Measurements from ENCODE around the gene TMEM231.
A peak's percentile ranks its signal among the peaks of the same experiment; 100 is the strongest.
"Not testable (repeated sequence)": the region's sequence is repeated elsewhere in the genome, so short reads cannot be mapped to it uniquely, and the experiment has no call there.

The TMEM231 gene

DNA sequence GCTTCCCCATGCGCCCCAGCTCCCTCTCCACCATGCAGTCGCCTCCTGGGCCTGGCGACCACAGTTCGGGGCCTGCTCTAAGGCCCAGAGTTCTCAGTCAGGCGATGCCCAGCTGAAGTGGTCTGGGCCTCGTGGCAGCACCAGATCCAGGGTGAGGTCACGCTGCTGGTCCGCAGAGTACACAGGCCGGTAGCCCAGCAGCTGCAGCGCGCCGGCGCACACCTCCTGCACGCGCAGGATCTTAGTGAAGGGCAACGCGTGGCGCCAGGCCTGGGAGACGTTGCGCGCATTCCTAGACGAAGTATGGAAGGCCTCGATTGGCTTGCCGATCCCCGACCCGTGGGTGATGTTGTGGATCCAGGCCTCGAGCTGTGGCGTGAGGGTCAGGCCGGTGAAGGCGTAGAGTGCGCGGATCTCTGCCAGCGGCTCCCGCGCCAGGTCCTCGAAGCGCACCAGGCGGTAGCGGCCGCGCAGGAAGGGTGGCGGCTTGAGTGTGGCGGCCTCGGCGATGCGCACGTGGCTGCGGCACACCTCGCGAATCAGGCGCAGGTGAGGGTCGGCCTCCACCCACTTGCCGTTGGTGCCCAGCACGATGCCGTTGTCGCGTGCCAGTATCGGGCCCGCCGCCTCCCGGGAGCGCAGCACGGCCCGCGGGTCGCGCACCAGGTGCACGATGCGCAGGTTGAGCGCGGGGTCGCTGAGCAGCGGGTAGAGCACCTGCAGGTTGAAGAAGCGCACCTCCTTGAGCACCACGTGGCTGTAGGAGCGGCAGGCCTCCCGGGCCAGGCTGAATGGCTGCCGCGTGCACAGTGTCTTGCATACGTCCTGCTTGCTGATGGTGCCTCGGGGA, 26.8 kb downstream of the TMEM231 start:
- Histone ChIP-seq H3K36me3 (ENCODE audit: control insufficient read depth, insufficient read depth, low read length) (no peaks in the 10 kb centered on the region), H3K27ac (ENCODE audit: low read depth, low read length) (no peak overlapping the region), H3K27me3 (ENCODE audit: control insufficient read depth, insufficient read depth, low read length) (no peaks in the 10 kb centered on the region), H3K9ac (ENCODE audit: low read length) (no peak overlapping the region), H3K9me3 (ENCODE audit: control insufficient read depth, insufficient read depth, low read depth, low read length) (no peaks in the 10 kb centered on the region), H3K4me1 (ENCODE audit: control insufficient read depth, insufficient read depth, low read length) (no peaks in the 10 kb centered on the region), H3K4me3 (ENCODE audit: low read depth, low read length) (no peak overlapping the region)

- no peak overlapping the region for H3K27ac ChIP-seq (ENCODE audit: low read depth, low read length)
- H3K9ac ChIP-seq (ENCODE audit: low read length), result no peak overlapping the region
- H3K36me3 ChIP-seq (ENCODE audit: control insufficient read depth, insufficient read depth, low read length), result no peaks in the 10 kb centered on the region
- H3K4me1 ChIP-seq (ENCODE audit: control insufficient read depth, insufficient read depth, low read length), result no peaks in the 10 kb centered on the region
- no peaks in the 10 kb centered on the region for H3K27me3 ChIP-seq (ENCODE audit: control insufficient read depth, insufficient read depth, low read length)
- H3K9me3 ChIP-seq (ENCODE audit: control insufficient read depth, insufficient read depth, low read depth, low read length), result no peaks in the 10 kb centered on the region
- H3K4me3 ChIP-seq (ENCODE audit: low read depth, low read length), result no peak overlapping the region
Measured at GRCh38 chr16:75527825-75528299, 28.2 kb downstream of the TMEM231 start.

DNA sequence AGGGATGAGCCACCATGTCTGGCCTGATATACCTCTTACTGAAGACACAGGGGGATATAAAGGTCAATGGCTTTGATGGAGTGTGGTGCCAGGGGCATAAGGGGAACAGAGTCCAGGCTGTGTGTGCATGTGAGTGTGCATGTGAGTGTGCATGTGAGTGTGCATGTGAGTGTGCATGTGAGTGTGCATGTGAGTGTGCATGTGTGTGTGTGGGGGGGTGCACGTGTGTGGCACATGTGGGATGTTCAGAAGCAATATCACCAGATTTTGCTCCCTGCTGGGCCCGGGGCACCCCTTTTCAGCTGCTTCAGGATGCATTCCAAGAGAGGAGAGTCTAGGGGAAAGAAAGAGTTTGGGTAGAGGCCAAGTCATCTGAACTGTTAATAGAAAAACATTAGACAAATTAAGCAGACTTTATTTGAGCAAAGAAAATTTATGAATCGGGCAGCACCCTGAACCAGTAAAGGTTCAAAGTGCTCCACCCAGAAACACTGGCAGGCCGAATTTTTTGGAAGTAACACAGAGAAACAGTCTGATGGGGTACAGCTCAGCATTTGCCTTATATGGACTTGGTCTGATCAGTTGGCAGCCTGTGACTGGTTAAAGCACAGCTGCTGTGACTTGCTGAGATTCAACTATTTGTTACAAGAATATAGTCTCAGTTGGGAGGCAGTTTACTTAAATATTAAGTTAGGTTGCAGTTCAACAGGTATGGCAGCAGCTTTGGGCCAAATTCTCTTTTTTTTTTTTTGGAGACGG, 29.8 kb downstream of the TMEM231 start:
- no peaks in the 10 kb centered on the region for H3K36me3 ChIP-seq (ENCODE audit: control insufficient read depth, insufficient read depth, low read length)
- no peaks in the 10 kb centered on the region for H3K4me1 ChIP-seq (ENCODE audit: control insufficient read depth, insufficient read depth, low read length)
- no peaks in the 10 kb centered on the region for H3K9me3 ChIP-seq (ENCODE audit: control insufficient read depth, insufficient read depth, low read depth, low read length)
- no peaks in the 10 kb centered on the region for H3K27me3 ChIP-seq (ENCODE audit: control insufficient read depth, insufficient read depth, low read length)
- H3K9ac ChIP-seq (ENCODE audit: low read length), result no peak overlapping the region
- H3K27ac ChIP-seq (ENCODE audit: low read depth, low read length), result no peak overlapping the region
- no peak overlapping the region for H3K4me3 ChIP-seq (ENCODE audit: low read depth, low read length)

GRCh38 chr16:75519175-75519574, 36.9 kb downstream of the TMEM231 start:
- Histone ChIP-seq H3K27ac (ENCODE audit: low read depth, low read length) (no peak overlapping the region), H3K9ac (ENCODE audit: low read length) (no peak overlapping the region), H3K4me1 (ENCODE audit: control insufficient read depth, insufficient read depth, low read length) (0 out of 2 replicates have a peak, but pooled peaks cover 3% of the 10 kb centered on the region), H3K4me3 (ENCODE audit: low read depth, low read length) (no peak overlapping the region), H3K27me3 (ENCODE audit: control insufficient read depth, insufficient read depth, low read length) (no peaks in the 10 kb centered on the region), H3K9me3 (ENCODE audit: control insufficient read depth, insufficient read depth, low read depth, low read length) (no peaks in the 10 kb centered on the region), H3K36me3 (ENCODE audit: control insufficient read depth, insufficient read depth, low read length) (no peaks in the 10 kb centered on the region)

DNA sequence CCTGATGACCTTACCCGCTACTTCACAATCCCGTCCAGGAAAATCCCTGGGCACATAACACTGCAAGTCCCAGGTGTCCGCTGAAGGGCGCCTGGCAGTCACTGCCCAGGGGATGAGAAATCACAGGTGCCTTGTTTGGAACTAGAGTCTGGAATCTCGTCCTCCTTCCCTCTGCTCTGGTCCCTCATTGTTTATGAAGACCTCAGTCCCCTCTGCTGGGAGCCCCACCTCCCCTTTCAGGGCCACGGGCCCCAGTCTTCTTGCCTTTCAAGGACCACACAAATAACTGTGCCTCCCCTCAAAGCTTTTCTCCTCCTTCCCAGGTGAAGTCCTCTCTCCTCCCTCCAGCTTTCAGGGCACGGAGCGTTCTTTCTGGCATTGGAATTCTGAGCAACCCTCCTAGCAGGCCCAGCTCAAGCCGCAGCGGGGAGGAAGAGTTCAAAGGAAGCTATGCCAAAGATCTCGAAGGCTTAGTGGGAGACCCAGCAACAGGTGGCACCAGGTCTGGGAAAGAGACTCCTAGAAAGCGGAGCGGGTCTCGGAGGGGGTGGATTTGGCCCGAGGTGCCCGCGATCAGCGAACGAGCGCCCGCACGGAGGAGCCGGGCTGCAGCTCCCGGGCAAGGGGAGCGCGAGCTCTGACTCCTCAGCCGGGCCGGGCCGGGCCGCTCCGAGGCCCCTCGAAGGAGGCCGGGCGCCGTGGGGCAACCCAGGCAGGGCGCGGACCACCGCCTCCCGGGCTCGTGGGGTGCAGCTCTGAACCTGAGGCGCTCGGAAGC, 39.7 kb downstream of the TMEM231 start:
- not testable (repeated sequence) for H3K4me1 ChIP-seq (ENCODE audit: control insufficient read depth, insufficient read depth, low read length); H3K9me3 ChIP-seq (ENCODE audit: control insufficient read depth, insufficient read depth, low read depth, low read length); H3K27me3 ChIP-seq (ENCODE audit: control insufficient read depth, insufficient read depth, low read length); H3K36me3 ChIP-seq (ENCODE audit: control insufficient read depth, insufficient read depth, low read length)
- Histone ChIP-seq H3K9ac (ENCODE audit: low read length) (peak overlapping the region; percentile 85), H3K27ac (ENCODE audit: low read depth, low read length) (peak overlapping the region; percentile 82), H3K4me3 (ENCODE audit: low read depth, low read length) (peak overlapping the region; percentile 93)

DNA sequence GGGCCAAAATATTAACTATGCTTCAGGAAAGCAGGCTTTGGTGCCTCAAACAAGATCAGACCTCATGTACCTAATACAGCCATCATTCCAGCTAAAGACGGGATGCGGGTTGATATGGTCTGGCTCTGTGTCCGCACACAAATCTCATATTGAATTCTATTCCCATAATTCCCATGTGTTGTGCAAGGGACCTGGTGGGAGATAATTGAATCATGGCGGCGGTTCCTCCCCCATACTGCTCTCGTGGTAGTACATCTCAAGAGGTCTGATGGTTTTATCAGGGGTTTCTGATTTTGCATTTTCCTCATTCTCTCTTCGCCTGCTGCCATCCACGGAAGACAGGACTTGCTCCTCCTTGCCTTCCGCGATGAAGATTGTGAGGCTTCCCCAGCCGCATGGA, 41.8 kb downstream of the TMEM231 start:
- H3K4me3 ChIP-seq (ENCODE audit: low read depth, low read length), result no peak overlapping the region

DNA sequence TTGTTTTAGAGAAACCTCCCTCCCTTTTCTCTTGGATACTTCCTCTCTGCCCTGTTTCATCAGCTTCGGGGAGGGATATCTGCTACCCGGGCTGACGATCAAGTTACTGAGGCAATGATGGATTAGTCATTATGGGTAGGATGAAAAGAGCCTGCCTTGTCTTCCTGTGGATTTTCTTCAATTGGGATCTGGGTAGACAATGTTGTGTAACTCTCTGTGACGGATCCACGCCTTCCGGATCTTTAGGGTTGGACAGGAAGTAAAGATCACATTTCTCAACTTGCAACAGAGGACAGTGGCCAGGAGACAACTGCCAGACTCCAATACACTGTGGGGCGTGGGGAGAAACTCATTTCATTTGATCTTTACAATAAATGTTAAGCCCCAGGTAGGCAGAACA, 49.5 kb downstream of the TMEM231 start:
- H3K9me3 ChIP-seq (ENCODE audit: control insufficient read depth, insufficient read depth, low read depth, low read length), result no peaks in the 10 kb centered on the region
- no peak overlapping the region for H3K4me3 ChIP-seq (ENCODE audit: low read depth, low read length)
- no peaks in the 10 kb centered on the region for H3K36me3 ChIP-seq (ENCODE audit: control insufficient read depth, insufficient read depth, low read length)
- peaks cover 4% of the 10 kb centered on the region; the same call in 1 of the 2 replicates for H3K4me1 ChIP-seq (ENCODE audit: control insufficient read depth, insufficient read depth, low read length)
- H3K9ac ChIP-seq (ENCODE audit: low read length), result no peak overlapping the region
- H3K27ac ChIP-seq (ENCODE audit: low read depth, low read length), result no peak overlapping the region
- H3K27me3 ChIP-seq (ENCODE audit: control insufficient read depth, insufficient read depth, low read length), result no peaks in the 10 kb centered on the region

More for the DNA sequence above, 41.8 kb downstream of the TMEM231 start:
- H3K4me1 ChIP-seq (ENCODE audit: control insufficient read depth, insufficient read depth, low read length), result peaks cover 7% of the 10 kb centered on the region; the same call in 1 of the 2 replicates
- no peak overlapping the region for H3K27ac ChIP-seq (ENCODE audit: low read depth, low read length)
- H3K9me3 ChIP-seq (ENCODE audit: control insufficient read depth, insufficient read depth, low read depth, low read length), result no peaks in the 10 kb centered on the region
- H3K27me3 ChIP-seq (ENCODE audit: control insufficient read depth, insufficient read depth, low read length), result no peaks in the 10 kb centered on the region
- H3K36me3 ChIP-seq (ENCODE audit: control insufficient read depth, insufficient read depth, low read length), result no peaks in the 10 kb centered on the region
- no peak overlapping the region for H3K9ac ChIP-seq (ENCODE audit: low read length)

DNA sequence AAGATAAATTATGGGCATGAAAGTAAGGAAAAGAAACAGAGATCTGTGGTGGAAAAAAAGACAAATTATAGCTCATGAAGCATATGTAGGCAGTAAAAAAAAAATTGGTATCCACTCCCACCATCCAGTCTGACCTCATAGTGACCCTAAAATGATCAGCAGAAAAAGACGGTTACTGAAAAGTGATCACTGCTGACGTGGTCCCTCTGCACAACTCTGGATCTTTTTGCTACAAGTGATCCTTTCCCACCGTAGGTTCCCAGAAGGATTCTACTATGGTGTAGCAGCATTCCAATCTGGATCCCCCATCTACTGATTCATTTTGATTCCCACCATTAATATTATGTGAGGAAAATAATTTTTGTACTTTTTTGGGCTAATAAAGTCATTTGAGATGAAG, 49.9 kb downstream of the TMEM231 start:
- Histone ChIP-seq H3K36me3 (ENCODE audit: control insufficient read depth, insufficient read depth, low read length) (no peaks in the 10 kb centered on the region), H3K27me3 (ENCODE audit: control insufficient read depth, insufficient read depth, low read length) (no peaks in the 10 kb centered on the region), H3K4me1 (ENCODE audit: control insufficient read depth, insufficient read depth, low read length) (peaks cover 4% of the 10 kb centered on the region; the same call in 1 of the 2 replicates), H3K4me3 (ENCODE audit: low read depth, low read length) (no peak overlapping the region), H3K9ac (ENCODE audit: low read length) (no peak overlapping the region), H3K27ac (ENCODE audit: low read depth, low read length) (no peak overlapping the region), H3K9me3 (ENCODE audit: control insufficient read depth, insufficient read depth, low read depth, low read length) (no peaks in the 10 kb centered on the region)

GRCh38 chr16:75503801-75504200, 52.3 kb downstream of the TMEM231 start:
- Histone ChIP-seq H3K4me1 (ENCODE audit: control insufficient read depth, insufficient read depth, low read length) (no peaks in the 10 kb centered on the region), H3K4me3 (ENCODE audit: low read depth, low read length) (no peak overlapping the region), H3K9me3 (ENCODE audit: control insufficient read depth, insufficient read depth, low read depth, low read length) (no peaks in the 10 kb centered on the region), H3K36me3 (ENCODE audit: control insufficient read depth, insufficient read depth, low read length) (no peaks in the 10 kb centered on the region), H3K9ac (ENCODE audit: low read length) (no peak overlapping the region), H3K27ac (ENCODE audit: low read depth, low read length) (no peak overlapping the region), H3K27me3 (ENCODE audit: control insufficient read depth, insufficient read depth, low read length) (no peaks in the 10 kb centered on the region)

GRCh38 chr16:75502916-75503605, 53.0 kb downstream of the TMEM231 start:
- Histone ChIP-seq H3K27ac (ENCODE audit: low read depth, low read length) (no peak overlapping the region), H3K9ac (ENCODE audit: low read length) (no peak overlapping the region), H3K27me3 (ENCODE audit: control insufficient read depth, insufficient read depth, low read length) (no peaks in the 10 kb centered on the region), H3K36me3 (ENCODE audit: control insufficient read depth, insufficient read depth, low read length) (no peaks in the 10 kb centered on the region), H3K4me1 (ENCODE audit: control insufficient read depth, insufficient read depth, low read length) (no peaks in the 10 kb centered on the region), H3K4me3 (ENCODE audit: low read depth, low read length) (no peak overlapping the region), H3K9me3 (ENCODE audit: control insufficient read depth, insufficient read depth, low read depth, low read length) (no peaks in the 10 kb centered on the region)
